ENCODE measurements around the gene RBMS3. TPM values are rescaled to one million over a fixed set of nuclear protein-coding genes. Genes with fewer than 3 reads are reported as not detected.

RBMS3 gene
- total and polyA plus RNA-seq, 2 experiments from 2014 or later = 34.9 to 37.1 TPM

DNA sequence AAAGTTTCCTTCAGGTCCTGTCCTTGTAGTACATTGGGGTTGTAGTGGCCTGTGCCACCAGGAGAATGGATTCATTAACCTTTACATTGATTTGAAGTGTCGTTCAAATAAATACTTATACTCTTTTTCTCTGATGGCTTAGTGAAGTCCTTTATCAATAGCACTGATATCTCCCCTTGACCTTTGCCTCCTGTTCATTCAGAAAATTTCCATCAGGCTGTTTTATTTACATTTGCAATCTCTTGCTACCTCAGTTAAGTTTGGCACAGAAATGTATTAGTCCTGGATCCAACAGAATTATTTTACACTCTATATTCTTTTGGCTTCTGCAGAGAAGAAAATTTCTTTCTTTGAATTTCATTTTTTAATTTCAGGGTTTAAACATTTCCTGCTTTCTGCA lies 497.0 kb downstream of the RBMS3 start:
- Histone ChIP-seq H3K4me1 (ENCODE audit: insufficient read depth) (peaks cover 6% of the 10 kb centered on the region), H2AFZ (no peak overlapping the region), H3K4me2 (no peak overlapping the region), H3K9me3 (ENCODE audit: low read depth) (peaks cover under 1% of the 10 kb centered on the region), H3K27me3 (no peaks in the 10 kb centered on the region), H3K27ac (no peak overlapping the region), H3K4me3 (no peak overlapping the region), H3K36me3 (replicated peaks; ENCODE audit: insufficient read depth, low read depth) (no peaks in the 10 kb centered on the region), H3K9me2 (replicated peaks; ENCODE audit: insufficient read depth) (no peaks in the 10 kb centered on the region), H4K20me1 (ENCODE audit: insufficient read depth, poor library complexity, severe bottlenecking) (no peaks in the 10 kb centered on the region), H3K79me2 (no peaks in the 10 kb centered on the region)
- 34% methylated on average over 1 of the region's 1 CpG for WGBS (ENCODE audit: low lambda C conversion rate, missing lambda C conversion rate)
- TF ChIP-seq, protein P1, sequence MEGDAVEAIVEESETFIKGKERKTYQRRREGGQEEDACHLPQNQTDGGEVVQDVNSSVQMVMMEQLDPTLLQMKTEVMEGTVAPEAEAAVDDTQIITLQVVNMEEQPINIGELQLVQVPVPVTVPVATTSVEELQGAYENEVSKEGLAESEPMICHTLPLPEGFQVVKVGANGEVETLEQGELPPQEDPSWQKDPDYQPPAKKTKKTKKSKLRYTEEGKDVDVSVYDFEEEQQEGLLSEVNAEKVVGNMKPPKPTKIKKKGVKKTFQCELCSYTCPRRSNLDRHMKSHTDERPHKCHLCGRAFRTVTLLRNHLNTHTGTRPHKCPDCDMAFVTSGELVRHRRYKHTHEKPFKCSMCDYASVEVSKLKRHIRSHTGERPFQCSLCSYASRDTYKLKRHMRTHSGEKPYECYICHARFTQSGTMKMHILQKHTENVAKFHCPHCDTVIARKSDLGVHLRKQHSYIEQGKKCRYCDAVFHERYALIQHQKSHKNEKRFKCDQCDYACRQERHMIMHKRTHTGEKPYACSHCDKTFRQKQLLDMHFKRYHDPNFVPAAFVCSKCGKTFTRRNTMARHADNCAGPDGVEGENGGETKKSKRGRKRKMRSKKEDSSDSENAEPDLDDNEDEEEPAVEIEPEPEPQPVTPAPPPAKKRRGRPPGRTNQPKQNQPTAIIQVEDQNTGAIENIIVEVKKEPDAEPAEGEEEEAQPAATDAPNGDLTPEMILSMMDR (IDR thresholded peaks at IDR 0.05; ENCODE audit: poor library complexity) = no peak
- TF ChIP-seq EZH2phosphoT487 (IDR thresholded peaks at IDR 0.05; ENCODE audit: low read depth, severe bottlenecking, unreplicated experiment) (no peak), EZH2 (IDR thresholded peaks at IDR 0.05; ENCODE audit: borderline replicate concordance) (no peak)
- DNase-seq (ENCODE audit: low spot score) = no peak

DNA sequence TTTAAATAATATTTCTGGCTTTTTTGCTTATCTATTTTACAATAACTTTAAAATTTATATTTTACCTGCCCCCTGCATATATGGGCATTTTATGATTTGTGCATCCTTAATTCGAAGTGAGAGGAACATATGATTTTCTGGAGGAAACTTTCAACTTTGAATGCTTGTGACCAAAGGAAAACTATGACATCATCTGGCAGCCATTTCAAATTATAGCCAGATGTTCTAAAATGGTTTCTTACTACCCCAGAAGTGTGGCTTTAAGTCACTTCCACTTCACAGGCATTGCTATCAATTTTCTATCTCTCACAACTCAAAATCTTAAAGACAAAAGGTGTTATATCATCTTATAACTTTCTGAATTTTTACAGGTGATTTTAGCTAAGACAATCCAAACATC lies 508.8 kb downstream of the RBMS3 start:
- no peak overlapping the region for H3K4me3 ChIP-seq
- no peaks in the 10 kb centered on the region for H3K9me2 ChIP-seq (replicated peaks; ENCODE audit: insufficient read depth)
- WGBS (ENCODE audit: low lambda C conversion rate, missing lambda C conversion rate) = 91% methylated on average over 1 of the region's 1 CpG
- no peak overlapping the region for H2AFZ ChIP-seq
- H3K79me2 ChIP-seq = no peaks in the 10 kb centered on the region
- no peaks in the 10 kb centered on the region for H3K27me3 ChIP-seq
- H3K9me3 ChIP-seq (ENCODE audit: low read depth) = no peaks in the 10 kb centered on the region
- H3K27ac ChIP-seq = no peak overlapping the region
- H3K36me3 ChIP-seq (replicated peaks; ENCODE audit: insufficient read depth, low read depth) = no peaks in the 10 kb centered on the region
- DNase-seq (ENCODE audit: low spot score) = no peak
- H3K4me2 ChIP-seq = no peak overlapping the region
- TF ChIP-seq EZH2 (IDR thresholded peaks at IDR 0.05; ENCODE audit: borderline replicate concordance) (no peak), EZH2phosphoT487 (IDR thresholded peaks at IDR 0.05; ENCODE audit: low read depth, severe bottlenecking, unreplicated experiment) (no peak)
- TF ChIP-seq, protein P1 (IDR thresholded peaks at IDR 0.05; ENCODE audit: poor library complexity) = no peak
- no peaks in the 10 kb centered on the region for H3K4me1 ChIP-seq (ENCODE audit: insufficient read depth)
- H4K20me1 ChIP-seq (ENCODE audit: insufficient read depth, poor library complexity, severe bottlenecking) = no peaks in the 10 kb centered on the region

DNA sequence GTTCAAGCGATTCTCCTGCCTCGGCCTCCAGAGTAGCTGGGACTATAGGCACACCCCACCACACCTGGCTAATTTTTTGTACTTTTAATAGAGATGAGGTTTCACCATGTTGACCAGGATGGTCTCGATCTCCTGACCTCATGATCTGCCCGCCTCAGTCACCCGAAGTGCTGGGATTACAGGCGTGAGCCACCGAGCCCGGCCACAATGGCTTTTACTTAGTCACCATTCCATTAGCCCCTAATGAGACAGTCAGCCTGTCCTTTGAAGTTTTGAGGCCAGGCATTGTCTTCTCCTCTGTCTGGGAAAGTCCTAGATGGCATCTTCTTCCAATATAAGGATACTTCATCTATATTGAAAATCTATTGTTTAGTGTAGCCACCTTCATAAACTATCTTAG lies 515.9 kb downstream of the RBMS3 start:
- H3K4me1 ChIP-seq (ENCODE audit: insufficient read depth) = no peaks in the 10 kb centered on the region
- no peaks in the 10 kb centered on the region for H3K9me3 ChIP-seq (ENCODE audit: low read depth)
- no peaks in the 10 kb centered on the region for H3K79me2 ChIP-seq
- no peak overlapping the region for H2AFZ ChIP-seq
- H4K20me1 ChIP-seq (ENCODE audit: insufficient read depth, poor library complexity, severe bottlenecking) = no peaks in the 10 kb centered on the region
- TF ChIP-seq, protein P1 (IDR thresholded peaks at IDR 0.05; ENCODE audit: poor library complexity) = no peak
- TF ChIP-seq EZH2phosphoT487 (IDR thresholded peaks at IDR 0.05; ENCODE audit: low read depth, severe bottlenecking, unreplicated experiment) = no peak
- TF ChIP-seq EZH2 (IDR thresholded peaks at IDR 0.05; ENCODE audit: borderline replicate concordance) = no peak
- no peaks in the 10 kb centered on the region for H3K36me3 ChIP-seq (replicated peaks; ENCODE audit: insufficient read depth, low read depth)
- H3K4me3 ChIP-seq = no peak overlapping the region
- no peak overlapping the region for H3K27ac ChIP-seq
- H3K9me2 ChIP-seq (replicated peaks; ENCODE audit: insufficient read depth) = no peaks in the 10 kb centered on the region
- no peaks in the 10 kb centered on the region for H3K27me3 ChIP-seq
- DNase-seq (ENCODE audit: low spot score) = no peak
- 89% methylated on average over 8 of the region's 8 CpGs for WGBS (ENCODE audit: low lambda C conversion rate, missing lambda C conversion rate)
- H3K4me2 ChIP-seq = no peak overlapping the region

DNA sequence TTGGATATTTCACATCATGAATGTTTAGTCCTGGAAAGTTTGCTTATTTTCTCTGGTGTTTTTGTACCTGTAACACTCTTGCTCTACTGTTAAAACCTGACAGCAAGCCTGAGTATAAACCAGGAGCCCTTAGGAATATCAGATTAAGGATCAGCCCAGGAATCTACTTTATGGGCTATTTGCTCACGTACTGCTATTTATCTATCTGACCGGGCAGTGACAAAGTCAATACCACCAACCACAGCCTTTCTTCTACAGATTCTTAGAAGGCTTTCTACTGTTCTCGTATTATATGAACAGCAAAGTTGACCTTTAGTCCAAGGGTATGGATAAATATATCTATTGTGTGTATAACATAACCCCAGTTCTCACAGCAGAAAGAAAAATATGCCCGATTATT lies 521.2 kb downstream of the RBMS3 start:
- H3K9me3 ChIP-seq (ENCODE audit: low read depth) = no peaks in the 10 kb centered on the region
- no peak overlapping the region for H3K27ac ChIP-seq
- H3K36me3 ChIP-seq (replicated peaks; ENCODE audit: insufficient read depth, low read depth) = no peaks in the 10 kb centered on the region
- no peak overlapping the region for H3K4me3 ChIP-seq
- H3K9me2 ChIP-seq (replicated peaks; ENCODE audit: insufficient read depth) = no peaks in the 10 kb centered on the region
- no peaks in the 10 kb centered on the region for H3K27me3 ChIP-seq
- WGBS (ENCODE audit: low lambda C conversion rate, missing lambda C conversion rate) = 43% methylated on average over 4 of the region's 4 CpGs
- DNase-seq (ENCODE audit: low spot score) = no peak
- no peak overlapping the region for H2AFZ ChIP-seq
- H3K4me2 ChIP-seq = no peak overlapping the region
- TF ChIP-seq, protein P1 (IDR thresholded peaks at IDR 0.05; ENCODE audit: poor library complexity) = no peak
- no peaks in the 10 kb centered on the region for H3K79me2 ChIP-seq
- no peaks in the 10 kb centered on the region for H3K4me1 ChIP-seq (ENCODE audit: insufficient read depth)
- no peaks in the 10 kb centered on the region for H4K20me1 ChIP-seq (ENCODE audit: insufficient read depth, poor library complexity, severe bottlenecking)

All from hepatocyte (in vitro differentiated cells).